Measurements from ENCODE around the gene CNTRL. TPM values are rescaled to one million over a fixed set of nuclear protein-coding genes. Genes with fewer than 3 reads are reported as not detected.
A peak's percentile ranks its signal among the peaks of the same experiment; 100 is the strongest.

Gene CNTRL
- total RNA-seq, 2 experiments from 2014 or later = 80.8 to 84.3 TPM

GRCh38 chr9:121182989-121183388 is 108.2 kb downstream of the CNTRL start:
- H3K9me3 Mint-ChIP-seq (ENCODE audit: insufficient read depth) = no peaks in the 10 kb centered on the region
- H3K27ac Mint-ChIP-seq = peak overlapping the region; percentile 23
- no peak for DNase-seq
- H3K36me3 Mint-ChIP-seq (ENCODE audit: low read depth) = peaks cover 78% of the 10 kb centered on the region
- H3K4me1 Mint-ChIP-seq (ENCODE audit: low read depth) = peaks cover 27% of the 10 kb centered on the region
- ATAC-seq = no peak
- CTCF ChIA-PET = interaction anchor here (1.0 to 1.1 kb wide), 2 partner anchors 10 to 201 kb away, joined by 3 read pairs; no protein-coding TSS in a partner anchor
- POLR2A ChIA-PET = no interaction called here
- no peaks in the 10 kb centered on the region for H3K27me3 Mint-ChIP-seq (ENCODE audit: low read depth)
- H3K4me3 Mint-ChIP-seq = no peak overlapping the region

- Mint-ChIP-seq H3K36me3 (ENCODE audit: low read depth) (peaks cover 74% of the 10 kb centered on the region), H3K27ac (peak overlapping the region; percentile 34), H3K4me3 (no peak overlapping the region), H3K4me1 (ENCODE audit: low read depth) (peaks cover 29% of the 10 kb centered on the region), H3K27me3 (ENCODE audit: low read depth) (no peaks in the 10 kb centered on the region), H3K9me3 (ENCODE audit: insufficient read depth) (no peaks in the 10 kb centered on the region)
- POLR2A ChIA-PET = interaction anchor here (0.7 to 1.3 kb wide), 3 partner anchors 9 to 18 kb away, joined by 3 to 5 read pairs (median 4); no protein-coding TSS in a partner anchor
- CTCF ChIA-PET = interaction anchor here (1.0 to 1.8 kb wide), 8 partner anchors 9 to 202 kb away, joined by 3 to 6 read pairs (median 3); partner anchors contain the start of gene RAB14
- DNase-seq = no peak
- ATAC-seq = no peak
Observed at GRCh38 chr9:121183666-121184423, 109.1 kb downstream of the CNTRL start.

GRCh38 chr9:121184463-121184862 is 109.7 kb downstream of the CNTRL start:
- ATAC-seq (no peak), DNase-seq (no peak)
- no peak overlapping the region for H3K27ac Mint-ChIP-seq
- H3K9me3 Mint-ChIP-seq (ENCODE audit: insufficient read depth) = no peaks in the 10 kb centered on the region
- H3K4me1 Mint-ChIP-seq (ENCODE audit: low read depth) = peaks cover 29% of the 10 kb centered on the region
- H3K36me3 Mint-ChIP-seq (ENCODE audit: low read depth) = peaks cover 76% of the 10 kb centered on the region
- H3K4me3 Mint-ChIP-seq = no peak overlapping the region
- ChIA-PET CTCF (interaction anchor here (1.0 to 1.8 kb wide), 6 partner anchors 12 to 38 kb away, joined by 3 to 6 read pairs (median 4); partner anchors contain the start of gene RAB14), POLR2A (interaction anchor here (0.7 to 1.5 kb wide), 4 partner anchors 9 to 52 kb away, joined by 3 to 5 read pairs (median 4); no protein-coding TSS in a partner anchor)
- no peaks in the 10 kb centered on the region for H3K27me3 Mint-ChIP-seq (ENCODE audit: low read depth)

- ChIA-PET POLR2A (interaction anchor here (0.6 to 1.5 kb wide), 4 partner anchors 15 to 52 kb away, joined by 3 to 5 read pairs (median 4); partner anchors contain the start of gene RAB14), CTCF (interaction anchor here (0.8 to 1.8 kb wide), 9 partner anchors 9 to 38 kb away, joined by 3 to 8 read pairs (median 4); no protein-coding TSS in a partner anchor)
- ATAC-seq (no peak), DNase-seq (no peak)
- H3K4me3 Mint-ChIP-seq = no peak overlapping the region
- no peaks in the 10 kb centered on the region for H3K9me3 Mint-ChIP-seq (ENCODE audit: insufficient read depth)
- H3K36me3 Mint-ChIP-seq (ENCODE audit: low read depth) = peaks cover 72% of the 10 kb centered on the region
- H3K27me3 Mint-ChIP-seq (ENCODE audit: low read depth) = no peaks in the 10 kb centered on the region
- peaks cover 30% of the 10 kb centered on the region for H3K4me1 Mint-ChIP-seq (ENCODE audit: low read depth)
- H3K27ac Mint-ChIP-seq = no peak overlapping the region
Observed at GRCh38 chr9:121185178-121185745, 110.5 kb downstream of the CNTRL start.

GRCh38 chr9:121185774-121186403 is 111.1 kb downstream of the CNTRL start:
- ATAC-seq (no peak), DNase-seq (no peak)
- Mint-ChIP-seq H3K9me3 (ENCODE audit: insufficient read depth) (no peaks in the 10 kb centered on the region), H3K4me3 (no peak overlapping the region), H3K4me1 (ENCODE audit: low read depth) (peaks cover 36% of the 10 kb centered on the region), H3K27ac (peak overlapping the region; percentile 26), H3K36me3 (ENCODE audit: low read depth) (peaks cover 74% of the 10 kb centered on the region), H3K27me3 (ENCODE audit: low read depth) (no peaks in the 10 kb centered on the region)
- POLR2A ChIA-PET = interaction anchor here (0.6 to 1.5 kb wide), 3 partner anchors 15 to 53 kb away, joined by 3 to 4 read pairs (median 4); partner anchors contain the start of gene RAB14
- CTCF ChIA-PET = interaction anchor here (0.8 to 1.8 kb wide), 9 partner anchors 10 to 65 kb away, joined by 3 to 8 read pairs (median 4); no protein-coding TSS in a partner anchor

GRCh38 chr9:121187636-121188305 is 113.0 kb downstream of the CNTRL start:
- ATAC-seq (no peak), DNase-seq (no peak)
- H3K36me3 Mint-ChIP-seq (ENCODE audit: low read depth) = peaks cover 65% of the 10 kb centered on the region
- ChIA-PET CTCF (interaction anchor here (1.0 to 1.7 kb wide), 4 partner anchors 12 to 25 kb away, joined by 3 to 5 read pairs (median 4); no protein-coding TSS in a partner anchor), POLR2A (interaction anchor here (3.2 kb wide), 1 partner anchor 13 kb away, joined by 14 read pairs; the partner anchor contains the start of gene RAB14)
- no peaks in the 10 kb centered on the region for H3K9me3 Mint-ChIP-seq (ENCODE audit: insufficient read depth)
- H3K4me3 Mint-ChIP-seq = no peak overlapping the region
- H3K4me1 Mint-ChIP-seq (ENCODE audit: low read depth) = peaks cover 47% of the 10 kb centered on the region
- H3K27ac Mint-ChIP-seq = no peak overlapping the region
- no peaks in the 10 kb centered on the region for H3K27me3 Mint-ChIP-seq (ENCODE audit: low read depth)

- Mint-ChIP-seq H3K27ac (no peak overlapping the region), H3K4me1 (ENCODE audit: low read depth) (peaks cover 51% of the 10 kb centered on the region), H3K9me3 (ENCODE audit: insufficient read depth) (no peaks in the 10 kb centered on the region), H3K27me3 (ENCODE audit: low read depth) (no peaks in the 10 kb centered on the region), H3K36me3 (ENCODE audit: low read depth) (peaks cover 54% of the 10 kb centered on the region), H3K4me3 (no peak overlapping the region)
- no peak for DNase-seq
- no peak for ATAC-seq
- CTCF ChIA-PET = interaction anchor here (0.7 to 1.0 kb wide), 2 partner anchors 20 to 22 kb away, joined by 4 read pairs; no protein-coding TSS in a partner anchor
- POLR2A ChIA-PET = interaction anchor here (3.2 kb wide), 1 partner anchor 12 kb away, joined by 14 read pairs; the partner anchor contains the start of gene RAB14
Observed at GRCh38 chr9:121189006-121189405, 114.3 kb downstream of the CNTRL start.

- ATAC-seq (no peak), DNase-seq (no peak)
- H3K36me3 Mint-ChIP-seq (ENCODE audit: low read depth) = peaks cover 50% of the 10 kb centered on the region
- H3K27ac Mint-ChIP-seq = no peak overlapping the region
- H3K4me1 Mint-ChIP-seq (ENCODE audit: low read depth) = peaks cover 54% of the 10 kb centered on the region
- no peaks in the 10 kb centered on the region for H3K9me3 Mint-ChIP-seq (ENCODE audit: insufficient read depth)
- H3K27me3 Mint-ChIP-seq (ENCODE audit: low read depth) = no peaks in the 10 kb centered on the region
- no peak overlapping the region for H3K4me3 Mint-ChIP-seq
- POLR2A ChIA-PET = interaction anchor here (3.2 kb wide), 1 partner anchor 11 kb away, joined by 14 read pairs; the partner anchor contains the start of gene RAB14
- CTCF ChIA-PET = interaction anchor here (0.7 to 1.5 kb wide), 3 partner anchors 21 to 68 kb away, joined by 4 read pairs; no protein-coding TSS in a partner anchor
Observed at GRCh38 chr9:121189660-121190059, 114.9 kb downstream of the CNTRL start.

- Mint-ChIP-seq H3K27me3 (ENCODE audit: low read depth) (no peaks in the 10 kb centered on the region), H3K4me1 (ENCODE audit: low read depth) (peaks cover 56% of the 10 kb centered on the region), H3K27ac (no peak overlapping the region), H3K9me3 (ENCODE audit: insufficient read depth) (no peaks in the 10 kb centered on the region), H3K4me3 (no peak overlapping the region), H3K36me3 (ENCODE audit: low read depth) (peaks cover 35% of the 10 kb centered on the region)
- CTCF ChIA-PET = interaction anchor here (1.5 kb wide), 1 partner anchor 69 kb away, joined by 4 read pairs; no protein-coding TSS in a partner anchor
- ATAC-seq = no peak
- DNase-seq = no peak
- POLR2A ChIA-PET = interaction anchor here (3.2 kb wide), 1 partner anchor 10 kb away, joined by 14 read pairs; the partner anchor contains the start of gene RAB14
Observed at GRCh38 chr9:121191235-121191634, 116.5 kb downstream of the CNTRL start.

- Mint-ChIP-seq H3K36me3 (ENCODE audit: low read depth) (peaks cover 25% of the 10 kb centered on the region), H3K27me3 (ENCODE audit: low read depth) (no peaks in the 10 kb centered on the region), H3K4me3 (no peak overlapping the region), H3K9me3 (ENCODE audit: insufficient read depth) (no peaks in the 10 kb centered on the region), H3K27ac (no peak overlapping the region), H3K4me1 (ENCODE audit: low read depth) (peaks cover 61% of the 10 kb centered on the region)
- ATAC-seq (no peak), DNase-seq (no peak)
- POLR2A ChIA-PET = no interaction called here
- CTCF ChIA-PET = interaction anchor here (1.2 to 1.3 kb wide), 2 partner anchors 9 to 21 kb away, joined by 3 to 4 read pairs; no protein-coding TSS in a partner anchor
Observed at GRCh38 chr9:121192518-121192917, 117.8 kb downstream of the CNTRL start.
